Measurements from ENCODE around the gene RIPK4. TPM values are rescaled to one million over a fixed set of nuclear protein-coding genes. Genes with fewer than 3 reads are reported as not detected.

Gene RIPK4
- total and polyA plus RNA-seq, 2 of the 13 experiments (the other 11 are each of a cell fraction or from before 2014, with no cell fraction given), result 3.1 to 4.9 TPM

DNA sequence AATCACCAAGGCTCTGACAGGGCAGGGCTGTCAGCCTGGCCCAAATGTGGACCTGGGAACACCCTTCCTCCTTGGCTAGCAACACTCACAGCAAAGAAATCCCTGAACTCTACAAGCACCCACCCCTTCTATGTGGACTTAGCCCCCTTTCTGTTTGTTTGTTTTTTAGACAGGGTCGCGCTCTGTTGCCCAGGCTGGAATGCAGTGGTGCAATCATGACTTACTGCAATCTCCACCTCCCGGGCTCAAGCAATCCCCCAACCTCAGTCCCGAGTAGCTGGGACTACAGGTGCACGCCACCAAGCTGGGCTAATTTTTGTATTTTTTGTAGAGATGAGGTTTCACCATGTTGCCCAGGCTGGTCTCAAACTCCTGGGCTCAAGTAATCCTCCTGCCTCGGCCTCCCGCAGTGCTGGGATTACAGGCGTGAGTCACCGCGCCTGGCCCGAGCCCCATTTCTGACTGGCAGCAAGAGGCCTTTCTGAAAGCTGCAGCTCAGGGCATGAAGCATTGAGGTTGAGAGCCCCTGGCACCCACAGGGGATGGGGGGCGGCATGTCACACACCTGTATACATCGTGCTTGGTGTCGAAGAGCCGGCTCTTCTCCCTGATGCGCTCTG is 16.2 kb downstream of the RIPK4 start (continued):
- TF ChIP-seq NFAT5 (CRISPR knock-in tag; IDR thresholded peaks at IDR 0.05), result no peak
- TF ChIP-seq ZNF891 (CRISPR knock-in tag; IDR thresholded peaks at IDR 0.05), result no peak
- no peak for TF ChIP-seq U2AF2 (IDR thresholded peaks at IDR 0.05; ENCODE audit: low read depth, low read length)
- 0 out of 2 replicates have a peak, but pooled peaks have one; percentile 55 for TF ChIP-seq FOXO4 (CRISPR knock-in tag; conservative IDR thresholded peaks at IDR 0.05)
- peak; percentile 49; the same call in 1 of the 2 replicates for TF ChIP-seq RCOR2 (CRISPR knock-in tag; IDR thresholded peaks at IDR 0.05)
- TF ChIP-seq SNRNP70 (IDR thresholded peaks at IDR 0.05; ENCODE audit: low read depth, low read length), result no peak
- no peak for TF ChIP-seq ZNF670 (CRISPR knock-in tag; IDR thresholded peaks at IDR 0.05; ENCODE audit: borderline replicate concordance)
- no peak for TF ChIP-seq CREB1 (IDR thresholded peaks at IDR 0.05)
- TF ChIP-seq CREB1 (CRISPR knock-in tag; IDR thresholded peaks at IDR 0.05), result no peak
- no peak for TF ChIP-seq NFIC (IDR thresholded peaks at IDR 0.05; ENCODE audit: low read length)
- no peak for TF ChIP-seq CENPX (CRISPR knock-in tag; IDR thresholded peaks at IDR 0.05)
- TF ChIP-seq, protein P1, sequence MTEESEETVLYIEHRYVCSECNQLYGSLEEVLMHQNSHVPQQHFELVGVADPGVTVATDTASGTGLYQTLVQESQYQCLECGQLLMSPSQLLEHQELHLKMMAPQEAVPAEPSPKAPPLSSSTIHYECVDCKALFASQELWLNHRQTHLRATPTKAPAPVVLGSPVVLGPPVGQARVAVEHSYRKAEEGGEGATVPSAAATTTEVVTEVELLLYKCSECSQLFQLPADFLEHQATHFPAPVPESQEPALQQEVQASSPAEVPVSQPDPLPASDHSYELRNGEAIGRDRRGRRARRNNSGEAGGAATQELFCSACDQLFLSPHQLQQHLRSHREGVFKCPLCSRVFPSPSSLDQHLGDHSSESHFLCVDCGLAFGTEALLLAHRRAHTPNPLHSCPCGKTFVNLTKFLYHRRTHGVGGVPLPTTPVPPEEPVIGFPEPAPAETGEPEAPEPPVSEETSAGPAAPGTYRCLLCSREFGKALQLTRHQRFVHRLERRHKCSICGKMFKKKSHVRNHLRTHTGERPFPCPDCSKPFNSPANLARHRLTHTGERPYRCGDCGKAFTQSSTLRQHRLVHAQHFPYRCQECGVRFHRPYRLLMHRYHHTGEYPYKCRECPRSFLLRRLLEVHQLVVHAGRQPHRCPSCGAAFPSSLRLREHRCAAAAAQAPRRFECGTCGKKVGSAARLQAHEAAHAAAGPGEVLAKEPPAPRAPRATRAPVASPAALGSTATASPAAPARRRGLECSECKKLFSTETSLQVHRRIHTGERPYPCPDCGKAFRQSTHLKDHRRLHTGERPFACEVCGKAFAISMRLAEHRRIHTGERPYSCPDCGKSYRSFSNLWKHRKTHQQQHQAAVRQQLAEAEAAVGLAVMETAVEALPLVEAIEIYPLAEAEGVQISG (CRISPR knock-in tag; IDR thresholded peaks at IDR 0.05), result 0 out of 2 replicates have a peak, but pooled peaks have one; percentile 40
- TF ChIP-seq MXI1 (IDR thresholded peaks at IDR 0.05; ENCODE audit: borderline replicate concordance, low read depth, low read length), result no peak
- TF ChIP-seq, protein P2, sequence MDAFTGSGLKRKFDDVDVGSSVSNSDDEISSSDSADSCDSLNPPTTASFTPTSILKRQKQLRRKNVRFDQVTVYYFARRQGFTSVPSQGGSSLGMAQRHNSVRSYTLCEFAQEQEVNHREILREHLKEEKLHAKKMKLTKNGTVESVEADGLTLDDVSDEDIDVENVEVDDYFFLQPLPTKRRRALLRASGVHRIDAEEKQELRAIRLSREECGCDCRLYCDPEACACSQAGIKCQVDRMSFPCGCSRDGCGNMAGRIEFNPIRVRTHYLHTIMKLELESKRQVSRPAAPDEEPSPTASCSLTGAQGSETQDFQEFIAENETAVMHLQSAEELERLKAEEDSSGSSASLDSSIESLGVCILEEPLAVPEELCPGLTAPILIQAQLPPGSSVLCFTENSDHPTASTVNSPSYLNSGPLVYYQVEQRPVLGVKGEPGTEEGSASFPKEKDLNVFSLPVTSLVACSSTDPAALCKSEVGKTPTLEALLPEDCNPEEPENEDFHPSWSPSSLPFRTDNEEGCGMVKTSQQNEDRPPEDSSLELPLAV (CRISPR knock-in tag; conservative IDR thresholded peaks at IDR 0.05; ENCODE audit: low read depth), result no peak
- no peak for TF ChIP-seq ZNF570 (CRISPR knock-in tag; IDR thresholded peaks at IDR 0.05; ENCODE audit: borderline replicate concordance)
- 0 out of 2 replicates have a peak, but pooled peaks have one; percentile 39 for TF ChIP-seq GATAD1 (CRISPR knock-in tag; IDR thresholded peaks at IDR 0.05)
- no peak for TF ChIP-seq ZNF605 (CRISPR knock-in tag; IDR thresholded peaks at IDR 0.05)
- no peak for TF ChIP-seq DR1 (CRISPR knock-in tag; IDR thresholded peaks at IDR 0.05)
- TF ChIP-seq ZNF30 (CRISPR knock-in tag; IDR thresholded peaks at IDR 0.05), result no peak
- no peak for TF ChIP-seq ZNF841 (CRISPR knock-in tag; IDR thresholded peaks at IDR 0.05; ENCODE audit: borderline replicate concordance)
